Ascending aorta (tissue), 2 donors: ENCODE results near the gene C10orf95. TPM values are rescaled to one million over a fixed set of nuclear protein-coding genes. Genes with fewer than 3 reads are reported as not detected.

Experiments
- DNase-seq, 2 donors: peaks; one replicate each; pipeline ENCODE4 v3.0.0-alpha.2; 2019; ENCODE audit warnings: low spot score in 2 of 2
- H3K27ac ChIP-seq, 2 donors: fragments of 200-600 bp; sonication (generic); one replicate each; pipeline ENCODE4 v1.5.1; 2016 to 2017; ENCODE audit warnings: mild to moderate bottlenecking in 1 of 2
- H3K27me3 ChIP-seq: fragments of 200-600 bp; sonication (generic); one replicate; pipeline ENCODE4 v1.5.1; 2017
- H3K36me3 ChIP-seq, 2 donors: fragments of 200-600 bp; sonication (generic); one replicate each; pipeline ENCODE4 v1.5.1; 2016
- H3K4me1 ChIP-seq, 2 donors: fragments of 200-600 bp; sonication (generic); one replicate each; pipeline ENCODE4 v1.5.1; 2016 to 2017; ENCODE audit warnings: mild to moderate bottlenecking in 1 of 2
- H3K4me3 ChIP-seq, 2 donors: fragments of 200-600 bp; sonication (generic); one replicate each; pipeline ENCODE4 v1.5.1; 2016 to 2017; ENCODE audit warnings: mild to moderate bottlenecking in 1 of 2
- H3K9me3 ChIP-seq, 2 donors: fragments of 200-600 bp; sonication (generic); one replicate each; pipeline ENCODE4 v1.5.1; 2016
- intact Hi-C: fragments of 100-400 bp; cut with DNase I; formaldehyde crosslinking; loops from one replicate; pipeline ENCODE4 v1.15.1; 2023
- total RNA-seq: library from RNA; depleted of rRNA; stranded (reverse); fragments of >200 nt; gene quantifications from one replicate; pipeline ENCODE4 v1.1.0, GENCODE V29; 2016
- TF ChIP-seq, protein P1 (sequence below), 3 experiments: fragments of 200-600 bp in 2 of 3; fragments of 450-650 bp in 1 of 3; sonication (generic) in 2 of 3; IDR thresholded peaks; one replicate each; pipeline ENCODE4 v1.5.1; 2016 to 2019; ENCODE audit warnings: antibody characterized with exemption in 3 of 3, mild to moderate bottlenecking in 1 of 3, moderate library complexity in 1 of 3

C10orf95 gene
- total RNA-seq, 1 donor from 2014 or later, result not detected

DNA sequence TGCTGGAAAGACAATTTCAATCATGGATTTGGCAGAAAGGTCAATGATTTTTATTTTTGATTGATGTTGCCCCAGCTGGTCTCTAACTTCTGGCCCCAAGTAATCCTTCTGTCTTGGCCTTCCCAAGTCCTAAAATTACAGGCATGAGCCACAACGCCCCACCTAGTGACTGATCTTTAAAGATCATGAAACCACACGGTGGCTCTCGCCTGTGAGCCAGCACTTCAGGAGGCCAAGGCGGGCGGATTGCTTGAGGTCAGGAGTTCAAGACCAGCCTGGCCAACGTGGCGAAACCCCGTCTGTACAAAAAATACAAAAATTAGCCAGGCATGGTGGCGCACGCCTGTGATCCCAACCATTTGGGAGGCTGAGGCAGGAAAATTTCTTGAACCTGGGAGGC, 12.6 kb upstream of the C10orf95 start:
- Histone ChIP-seq H3K9me3 (no peaks in the 10 kb centered on the region), H3K27me3 (no peaks in the 10 kb centered on the region), H3K27ac (no peak overlapping the region), H3K36me3 (no peaks in the 10 kb centered on the region), H3K4me3 (no peak overlapping the region), H3K4me1 (peaks cover 0 to 7% of the 10 kb centered on the region in 2 donors)
- TF ChIP-seq, protein P1, sequence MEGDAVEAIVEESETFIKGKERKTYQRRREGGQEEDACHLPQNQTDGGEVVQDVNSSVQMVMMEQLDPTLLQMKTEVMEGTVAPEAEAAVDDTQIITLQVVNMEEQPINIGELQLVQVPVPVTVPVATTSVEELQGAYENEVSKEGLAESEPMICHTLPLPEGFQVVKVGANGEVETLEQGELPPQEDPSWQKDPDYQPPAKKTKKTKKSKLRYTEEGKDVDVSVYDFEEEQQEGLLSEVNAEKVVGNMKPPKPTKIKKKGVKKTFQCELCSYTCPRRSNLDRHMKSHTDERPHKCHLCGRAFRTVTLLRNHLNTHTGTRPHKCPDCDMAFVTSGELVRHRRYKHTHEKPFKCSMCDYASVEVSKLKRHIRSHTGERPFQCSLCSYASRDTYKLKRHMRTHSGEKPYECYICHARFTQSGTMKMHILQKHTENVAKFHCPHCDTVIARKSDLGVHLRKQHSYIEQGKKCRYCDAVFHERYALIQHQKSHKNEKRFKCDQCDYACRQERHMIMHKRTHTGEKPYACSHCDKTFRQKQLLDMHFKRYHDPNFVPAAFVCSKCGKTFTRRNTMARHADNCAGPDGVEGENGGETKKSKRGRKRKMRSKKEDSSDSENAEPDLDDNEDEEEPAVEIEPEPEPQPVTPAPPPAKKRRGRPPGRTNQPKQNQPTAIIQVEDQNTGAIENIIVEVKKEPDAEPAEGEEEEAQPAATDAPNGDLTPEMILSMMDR (IDR thresholded peaks at IDR 0.05), result no peak
- intact Hi-C loops, result no loop called here
- no peak for DNase-seq

DNA sequence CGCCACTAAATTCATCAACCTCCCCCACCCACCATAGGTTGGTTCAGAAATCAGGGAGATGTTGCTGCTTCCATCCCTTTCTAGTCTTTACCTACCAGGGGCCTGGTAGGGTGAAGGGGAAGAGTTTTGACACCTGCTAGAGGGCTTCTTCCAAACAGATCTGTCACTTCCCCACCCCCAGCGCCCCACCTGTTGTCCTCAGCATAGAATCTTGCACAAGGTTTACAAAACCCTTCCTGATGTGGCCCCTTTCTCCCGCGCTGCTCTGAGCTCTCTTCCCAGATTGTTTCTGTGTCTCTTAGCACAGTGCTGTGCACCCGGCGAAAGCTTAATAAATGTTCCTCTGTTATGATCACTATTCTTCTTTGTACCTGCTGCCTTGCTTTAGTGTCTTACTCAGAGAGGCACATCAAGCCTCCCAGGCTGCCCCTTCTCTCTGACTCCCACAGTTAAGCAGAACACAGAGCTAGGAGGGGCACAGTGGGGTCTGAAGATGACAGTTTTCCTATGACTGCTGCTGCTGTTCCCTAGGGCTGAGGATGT, 11.2 kb upstream of the C10orf95 start:
- H3K27ac ChIP-seq, result no peak overlapping the region
- no peaks in the 10 kb centered on the region for H3K27me3 ChIP-seq
- no peak for DNase-seq
- TF ChIP-seq, protein P1 (IDR thresholded peaks at IDR 0.05), result no peak
- H3K9me3 ChIP-seq, result no peaks in the 10 kb centered on the region
- intact Hi-C loops, result no loop called here
- peaks cover 0 to 7% of the 10 kb centered on the region in 2 donors for H3K4me1 ChIP-seq
- H3K36me3 ChIP-seq, result no peaks in the 10 kb centered on the region
- H3K4me3 ChIP-seq, result no peak overlapping the region

DNA sequence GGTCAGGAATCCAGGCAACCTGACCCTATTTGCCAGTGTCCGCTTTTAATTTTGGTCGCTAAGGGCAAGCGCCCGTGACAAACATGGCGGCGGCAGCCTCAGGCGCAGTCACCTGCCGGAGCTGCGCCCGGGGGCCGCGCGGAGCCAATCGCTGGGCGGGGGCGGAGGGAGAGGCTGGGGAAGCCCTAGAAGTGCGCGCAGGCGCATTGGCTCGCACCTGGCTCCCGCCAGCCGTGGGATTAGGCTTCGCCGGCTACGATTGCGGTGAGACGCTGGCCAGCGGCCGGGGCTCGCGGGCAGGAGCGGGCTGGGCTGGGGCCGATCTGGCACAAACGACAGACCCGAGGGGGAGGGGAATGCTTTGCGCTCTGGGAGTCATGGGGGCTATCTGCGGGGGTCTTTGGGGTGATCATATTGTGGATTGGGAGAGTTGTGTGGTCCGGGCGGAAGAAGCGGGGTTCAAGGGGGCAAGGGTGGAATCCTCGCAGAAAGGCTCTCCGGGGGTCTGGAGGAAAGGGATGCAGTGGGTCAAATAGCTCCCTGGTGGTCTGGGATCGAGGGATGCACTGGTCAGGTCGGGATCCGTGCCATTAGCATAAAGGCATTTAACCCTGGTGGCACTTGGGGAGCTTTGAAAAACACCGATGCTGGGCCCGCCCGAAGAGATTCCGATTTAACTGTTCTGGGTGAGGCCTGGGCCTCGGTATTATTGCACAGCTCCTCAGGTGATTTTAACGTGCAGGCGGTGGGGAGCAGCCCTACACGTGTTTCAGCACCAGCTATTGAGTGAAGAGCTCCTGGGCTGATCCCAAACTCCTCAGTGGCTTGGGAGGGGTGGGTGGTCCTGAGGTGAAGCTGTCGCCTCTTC, 10.1 kb upstream of the C10orf95 start:
- H3K36me3 ChIP-seq, result no peaks in the 10 kb centered on the region
- peak; percentile 68 to 93 for DNase-seq
- peak overlapping the region; percentile 62 to 71 for H3K4me3 ChIP-seq
- H3K9me3 ChIP-seq, result no peaks in the 10 kb centered on the region
- TF ChIP-seq, protein P1 (IDR thresholded peaks at IDR 0.05), result no peak
- intact Hi-C loops, result loop anchor here (1.0 kb wide), 2 partner anchors 11 to 41 kb away; partner anchors contain the start of gene ACTR1A
- H3K27ac ChIP-seq, result no peak overlapping the region
- peaks cover 0 to 7% of the 10 kb centered on the region in 2 donors for H3K4me1 ChIP-seq
- H3K27me3 ChIP-seq, result no peaks in the 10 kb centered on the region

DNA sequence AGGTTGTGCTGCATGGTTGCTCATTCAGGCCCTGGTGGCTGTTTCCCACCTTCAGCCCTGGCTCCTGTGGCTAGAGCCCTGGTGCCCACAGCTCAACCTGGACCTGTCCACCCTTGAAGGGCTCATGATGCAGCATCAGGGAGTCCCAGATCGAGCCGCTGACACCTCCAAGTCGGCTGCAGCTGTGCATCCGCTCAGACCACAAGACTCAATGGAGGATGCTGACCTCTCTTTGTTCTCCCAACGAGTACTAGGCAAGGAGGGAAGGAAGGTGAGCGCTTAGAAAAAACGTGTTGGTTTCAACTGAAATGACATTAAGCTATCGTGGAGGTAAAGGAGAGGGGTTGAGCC, 9.5 kb upstream of the C10orf95 start:
- Histone ChIP-seq H3K4me3 (peak overlapping the region; percentile 62 to 71), H3K9me3 (no peaks in the 10 kb centered on the region), H3K27me3 (no peaks in the 10 kb centered on the region), H3K4me1 (peaks cover 0 to 7% of the 10 kb centered on the region in 2 donors), H3K36me3 (no peaks in the 10 kb centered on the region), H3K27ac (no peak overlapping the region)
- TF ChIP-seq, protein P1 (IDR thresholded peaks at IDR 0.05), result no peak
- intact Hi-C loops, result loop anchor here (1.0 kb wide), 2 partner anchors 11 to 41 kb away; partner anchors contain the start of gene ACTR1A
- no peak for DNase-seq

DNA sequence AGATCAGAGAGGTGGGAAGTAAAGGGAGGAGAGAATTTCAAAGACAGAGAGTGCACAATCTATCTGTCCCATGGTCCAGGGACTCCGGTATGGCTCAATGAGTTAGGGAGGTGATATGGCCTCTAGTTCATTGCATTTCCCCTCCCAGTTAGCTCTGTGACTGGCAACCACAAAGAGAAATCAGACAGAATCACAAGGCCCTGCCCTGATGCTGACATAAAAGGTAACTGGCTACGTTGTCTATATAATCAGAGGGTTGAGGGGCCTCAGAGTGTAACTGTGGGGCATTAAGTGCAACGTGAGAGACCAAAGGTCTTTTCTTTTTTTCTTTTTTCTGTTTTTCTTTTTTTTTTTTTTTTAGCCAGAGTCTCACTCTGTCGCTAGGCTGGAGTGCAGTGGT, 7.3 kb upstream of the C10orf95 start:
- intact Hi-C loops, result no loop called here
- H3K36me3 ChIP-seq, result no peaks in the 10 kb centered on the region
- H3K27me3 ChIP-seq, result no peaks in the 10 kb centered on the region
- no peaks in the 10 kb centered on the region for H3K9me3 ChIP-seq
- TF ChIP-seq, protein P1 (IDR thresholded peaks at IDR 0.05), result no peak
- DNase-seq, result no peak
- no peak overlapping the region for H3K27ac ChIP-seq
- H3K4me1 ChIP-seq, result peaks cover 0 to 7% of the 10 kb centered on the region in 2 donors
- no peak overlapping the region for H3K4me3 ChIP-seq
